Uterus (tissue), 4 donors: Measurements from ENCODE around the gene ADNP. TPM values are rescaled to one million over a fixed set of nuclear protein-coding genes. Genes with fewer than 3 reads are reported as not detected.

Experiments used
- DNase-seq, 2 donors: peaks; one replicate each; pipeline ENCODE4 v3.0.0-alpha.2; 2019 to 2020
- H3K27ac ChIP-seq, 2 donors: fragments of 200-600 bp; sonication (generic); 1 replicate in 1 of 2; 2 replicates in 1 of 2; pipeline ENCODE4 v1.5.1; 2016 to 2018
- H3K27me3 ChIP-seq, 2 donors: fragments of 200-600 bp; sonication (generic); one replicate each; pipeline ENCODE4 v1.5.1; 2018 to 2019; ENCODE audit warnings: control low read depth in 1 of 2
- H3K36me3 ChIP-seq, 2 donors: fragments of 200-600 bp; sonication (generic); one replicate each; pipeline ENCODE4 v1.5.1; 2019; ENCODE audit warnings: control low read depth in 1 of 2
- H3K4me1 ChIP-seq, 2 donors: fragments of 200-600 bp; sonication (generic); one replicate each; pipeline ENCODE4 v1.5.1; 2018 to 2019; ENCODE audit warnings: control low read depth in 1 of 2
- H3K4me3 ChIP-seq, 2 donors: fragments of 200-600 bp; sonication (generic); 1 replicate in 1 of 2; 2 replicates in 1 of 2; pipeline ENCODE4 v1.5.1; 2018 to 2019; ENCODE audit warnings: mild to moderate bottlenecking in 1 of 2
- H3K9me3 ChIP-seq, 2 donors: fragments of 200-600 bp; sonication (generic); one replicate each; pipeline ENCODE4 v1.5.1; 2019; ENCODE audit warnings: control low read depth in 1 of 2
- CTCF ChIP-seq, 4 experiments: fragments of 200-600 bp in 2 of 4; fragments of 450-650 bp in 2 of 4; sonication (generic) in 2 of 4; IDR thresholded peaks; one replicate each; pipeline ENCODE4 v1.5.1; 2016 to 2019; ENCODE audit warnings: antibody characterized with exemption in 4 of 4, mild to moderate bottlenecking in 2 of 4, moderate library complexity in 1 of 4
- POLR2A ChIP-seq, 2 donors: fragments of 450-650 bp; IDR thresholded peaks; one replicate each; pipeline ENCODE4 v1.6.1; 2016; ENCODE audit warnings: antibody characterized with exemption in 2 of 2, mild to moderate bottlenecking in 1 of 2, moderate library complexity in 1 of 2
- intact Hi-C: fragments of 100-400 bp; cut with DNase I; formaldehyde crosslinking; loops from one replicate; pipeline ENCODE4 v1.15.1; 2023; ENCODE audit warnings: low total_unique reads
- total RNA-seq, 4 donors: library from RNA; depleted of rRNA in 3 of 4; stranded (reverse); fragments of >200 nt in 3 of 4; gene quantifications; one replicate each; pipeline versions ENCODE4 v1.1.0 to v1.2.4, GENCODE V29; 2014 to 2023
- donor health status: DM: yes; HTN: yes; CAD: no.

The ADNP gene
- total RNA-seq, 4 donors from 2014 or later: 30.6 to 90.1 (median 63.1) TPM

GRCh38 chr20:50866831-50867230, 64.4 kb downstream of the ADNP start:
- Histone ChIP-seq H3K4me1 (no peaks in the 10 kb centered on the region), H3K4me3 (no peak overlapping the region), H3K27ac (no peak overlapping the region), H3K27me3 (no peaks in the 10 kb centered on the region), H3K36me3 (no peaks in the 10 kb centered on the region), H3K9me3 (no peaks in the 10 kb centered on the region)
- intact Hi-C loops: no loop called here
- DNase-seq: no peak
- TF ChIP-seq POLR2A (IDR thresholded peaks at IDR 0.05): no peak
- TF ChIP-seq CTCF (IDR thresholded peaks at IDR 0.05): no peak

- intact Hi-C loops: no loop called here
- no peaks in the 10 kb centered on the region for H3K36me3 ChIP-seq
- H3K9me3 ChIP-seq: no peaks in the 10 kb centered on the region
Observed at GRCh38 chr20:50866036-50866685, 65.1 kb downstream of the ADNP start.

GRCh38 chr20:50865591-50865990, 65.6 kb downstream of the ADNP start:
- intact Hi-C loops: no loop called here
- no peaks in the 10 kb centered on the region for H3K4me1 ChIP-seq
- H3K27me3 ChIP-seq: no peaks in the 10 kb centered on the region
- TF ChIP-seq CTCF (IDR thresholded peaks at IDR 0.05): no peak
- H3K9me3 ChIP-seq: no peaks in the 10 kb centered on the region
- DNase-seq: no peak
- H3K36me3 ChIP-seq: no peaks in the 10 kb centered on the region
- no peak overlapping the region for H3K27ac ChIP-seq
- H3K4me3 ChIP-seq: no peak overlapping the region

More at GRCh38 chr20:50866036-50866685, 65.1 kb downstream of the ADNP start:
- H3K4me1 ChIP-seq: no peaks in the 10 kb centered on the region
- TF ChIP-seq CTCF (IDR thresholded peaks at IDR 0.05): no peak
- TF ChIP-seq POLR2A (IDR thresholded peaks at IDR 0.05): no peak
- H3K27me3 ChIP-seq: no peaks in the 10 kb centered on the region
- no peak overlapping the region for H3K4me3 ChIP-seq
- no peak overlapping the region for H3K27ac ChIP-seq
- DNase-seq: no peak

GRCh38 chr20:50865114-50865513, 66.1 kb downstream of the ADNP start:
- Histone ChIP-seq H3K9me3 (no peaks in the 10 kb centered on the region), H3K27me3 (no peaks in the 10 kb centered on the region), H3K4me1 (no peaks in the 10 kb centered on the region), H3K36me3 (no peaks in the 10 kb centered on the region), H3K4me3 (no peak overlapping the region), H3K27ac (no peak overlapping the region)
- DNase-seq: no peak
- TF ChIP-seq CTCF (IDR thresholded peaks at IDR 0.05) (no peak), POLR2A (IDR thresholded peaks at IDR 0.05) (no peak)
- intact Hi-C loops: no loop called here

GRCh38 chr20:50862546-50862945, 68.7 kb downstream of the ADNP start:
- no peak for DNase-seq
- H3K27me3 ChIP-seq: no peaks in the 10 kb centered on the region
- H3K36me3 ChIP-seq: no peaks in the 10 kb centered on the region
- H3K9me3 ChIP-seq: no peaks in the 10 kb centered on the region
- H3K27ac ChIP-seq: no peak overlapping the region
- intact Hi-C loops: no loop called here
- H3K4me1 ChIP-seq: no peaks in the 10 kb centered on the region
- H3K4me3 ChIP-seq: no peak overlapping the region
- TF ChIP-seq CTCF (IDR thresholded peaks at IDR 0.05): no peak
